ENCODE measurements around the gene SLC31A1.

The SLC31A1 gene

GRCh38 chr9:113221003-113221799 is at the start of gene SLC31A1, which contains the start of gene FKBP15:
Gene SLC31A1, plus strand, starts transcription at chr9:113221544. Its CDS starts 34,605 bp downstream, at chr9:113256149.
Gene FKBP15, minus strand, starts transcription at chr9:113221277. Its CDS starts 34 bp downstream, at chr9:113221243.
- DNase-seq (ENCODE audit: low read depth, low spot score), result peak; percentile 97

GRCh38 chr9:113173341-113173740 is 48.0 kb upstream of the SLC31A1 start:
- DNase-seq (ENCODE audit: low read depth, low spot score), result no peak

- no peak for DNase-seq (ENCODE audit: low read depth, low spot score)
Measured at GRCh38 chr9:113176803-113177202, 44.5 kb upstream of the SLC31A1 start.

- DNase-seq (ENCODE audit: low read depth, low spot score), result no peak
Measured at GRCh38 chr9:113177251-113177650, 44.1 kb upstream of the SLC31A1 start.

- no peak for DNase-seq (ENCODE audit: low read depth, low spot score)
Measured at GRCh38 chr9:113178087-113178486, 43.3 kb upstream of the SLC31A1 start.

- no peak for DNase-seq (ENCODE audit: low read depth, low spot score)
Measured at GRCh38 chr9:113179839-113180238, 41.5 kb upstream of the SLC31A1 start.

- no peak for DNase-seq (ENCODE audit: low read depth, low spot score)
Measured at GRCh38 chr9:113181165-113181564, 40.2 kb upstream of the SLC31A1 start.

- no peak for DNase-seq (ENCODE audit: low read depth, low spot score)
Measured at GRCh38 chr9:113183956-113184488, 37.3 kb upstream of the SLC31A1 start.

GRCh38 chr9:113184539-113184938 is 36.8 kb upstream of the SLC31A1 start:
- DNase-seq (ENCODE audit: low read depth, low spot score), result no peak

GRCh38 chr9:113185271-113185670 is 36.1 kb upstream of the SLC31A1 start:
- no peak for DNase-seq (ENCODE audit: low read depth, low spot score)

GRCh38 chr9:113186137-113186755 is 35.1 kb upstream of the SLC31A1 start:
- no peak for DNase-seq (ENCODE audit: low read depth, low spot score)

GRCh38 chr9:113187929-113188595 is 33.3 kb upstream of the SLC31A1 start:
- DNase-seq (ENCODE audit: low read depth, low spot score), result peak; percentile 8

- DNase-seq (ENCODE audit: low read depth, low spot score), result no peak
Measured at GRCh38 chr9:113192455-113192854, 28.9 kb upstream of the SLC31A1 start.

- no peak for DNase-seq (ENCODE audit: low read depth, low spot score)
Measured at GRCh38 chr9:113199683-113200329, 21.5 kb upstream of the SLC31A1 start.

- no peak for DNase-seq (ENCODE audit: low read depth, low spot score)
Measured at GRCh38 chr9:113205432-113205831, 15.9 kb upstream of the SLC31A1 start.

- DNase-seq (ENCODE audit: low read depth, low spot score), result no peak
Measured at GRCh38 chr9:113205861-113206260, 15.5 kb upstream of the SLC31A1 start.

- no peak for DNase-seq (ENCODE audit: low read depth, low spot score)
Measured at GRCh38 chr9:113210815-113211214, 10.5 kb upstream of the SLC31A1 start.

- no peak for DNase-seq (ENCODE audit: low read depth, low spot score)
Measured at GRCh38 chr9:113215132-113215531, 6.2 kb upstream of the SLC31A1 start.

- DNase-seq (ENCODE audit: low read depth, low spot score), result no peak
Measured at GRCh38 chr9:113216406-113216805, 4.9 kb upstream of the SLC31A1 start.

GRCh38 chr9:113219186-113219936 is 2.0 kb upstream of the SLC31A1 start:
- DNase-seq (ENCODE audit: low read depth, low spot score), result no peak

GRCh38 chr9:113219969-113220368 is 1.4 kb upstream of the SLC31A1 start:
- DNase-seq (ENCODE audit: low read depth, low spot score), result no peak
